ENCODE measurements around the gene ZNF829. TPM values are rescaled to one million over a fixed set of nuclear protein-coding genes. Genes with fewer than 3 reads are reported as not detected.
A peak's percentile ranks its signal among the peaks of the same experiment; 100 is the strongest.

The ZNF829 gene
- total RNA-seq (1 to 10 TPM; 4.4 to 7.8 (median 6.7) TPM), total RNA-seq (9.0 to 28.9 (median 16.9) reads per million in 29 experiments)
- 8.4 TPM for total RNA-seq (2013)

DNA sequence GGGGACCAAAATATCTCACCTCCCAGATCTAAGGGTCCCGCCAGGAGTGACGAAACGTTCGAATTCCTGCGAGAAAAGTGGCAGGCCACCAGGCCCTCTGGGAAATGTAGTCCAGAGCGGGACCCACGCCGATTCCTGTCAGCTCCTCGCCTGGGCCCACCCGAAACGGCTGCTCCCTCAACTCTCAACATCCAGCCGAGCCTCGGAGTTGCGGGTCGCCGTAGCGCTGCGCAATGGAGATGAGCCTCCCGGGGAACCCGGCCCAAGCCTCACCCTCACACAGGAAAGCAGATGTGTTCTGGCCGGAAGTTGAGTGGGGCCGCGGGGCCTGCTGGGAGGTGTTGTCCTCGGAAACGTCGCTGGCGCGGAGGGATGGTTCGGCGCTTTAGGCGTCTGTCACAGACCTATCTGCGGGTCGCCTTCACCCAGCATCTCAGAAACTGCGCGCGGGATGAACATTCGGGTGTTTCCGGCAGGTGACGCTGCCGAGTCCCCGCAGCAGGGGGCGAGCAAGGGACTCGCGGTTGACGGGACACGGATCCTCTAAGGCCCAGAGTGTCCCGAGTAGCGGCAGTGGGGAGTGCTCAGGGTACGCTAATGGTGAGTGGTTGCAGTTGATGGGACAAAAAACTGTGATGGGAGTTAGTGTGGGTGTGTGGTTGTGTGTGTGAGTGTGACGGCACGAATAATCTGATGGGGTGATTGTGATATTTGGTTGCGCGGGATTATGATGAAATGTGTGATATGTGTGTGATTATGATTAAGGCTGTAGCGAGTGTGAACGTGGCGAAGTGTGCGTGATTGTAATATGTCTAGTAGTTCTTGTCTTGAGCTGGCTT, at the start of gene ZNF829, which contains the start of gene ZNF568:
Gene ZNF829, minus strand, starts transcription at position 300 of the 839 bp plus-strand sequence. CDS start 1,124 bp downstream, outside the sequence.
Gene ZNF568, plus strand, starts transcription at position 341 of the 839 bp plus-strand sequence. CDS start 6,439 bp downstream, outside the sequence.
- CTCF ChIA-PET: interaction anchor here (0.5 to 1.0 kb wide), 4 partner anchors 66 to 537 kb away, joined by 3 to 7 read pairs (median 3); partner anchors contain the start of genes ZFP14 (in 1 of the 2) and ZNF420 (in 1 of the 2)

DNA sequence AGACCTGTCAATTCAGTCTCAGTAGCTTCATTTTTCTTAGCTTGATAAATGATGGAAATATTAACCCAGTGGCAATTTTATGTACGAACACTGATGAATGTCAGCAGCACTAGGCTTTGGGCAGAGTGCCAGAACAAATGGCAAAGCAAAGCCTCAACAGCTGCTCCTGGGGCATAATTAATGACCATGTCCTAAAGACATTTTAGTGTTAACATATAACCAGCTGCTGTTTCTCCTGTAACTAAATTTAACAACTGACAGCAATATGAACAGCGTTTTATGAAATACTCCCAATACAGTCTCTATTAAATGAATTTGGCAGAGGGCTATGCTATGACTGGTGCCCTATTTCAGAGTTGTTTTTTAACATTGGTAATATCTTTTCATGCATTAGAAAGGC, 47.2 kb upstream of the ZNF829 start:
- DNase-seq (no peak), ATAC-seq (replicated peaks in 1 of 4) (no peak)
- no peak overlapping the region for H3K4me3 Mint-ChIP-seq
- no peaks in the 10 kb centered on the region for H3K4me1 Mint-ChIP-seq
- H3K9me3 Mint-ChIP-seq: peaks cover 21 to 32% (median 24%) of the 10 kb centered on the region in 3 donors
- ChIA-PET POLR2A (no interaction called here), CTCF (no interaction called here)
- H3K27me3 Mint-ChIP-seq: no peaks in the 10 kb centered on the region
- Histone ChIP-seq H3K27me3 (replicated peaks in 1 of 2; ENCODE audit: control insufficient read depth in 2 of 2, extremely low read depth in 1 of 2, insufficient read depth in 2 of 2, low read length in 1 of 2) (no peaks in the 10 kb centered on the region), H3K27ac (ENCODE audit: low read length) (no peak overlapping the region), H3K36me3 (ENCODE audit: control insufficient read depth in 2 of 2, extremely low read depth in 1 of 2, insufficient read depth in 1 of 2, low read length in 1 of 2) (no peaks in the 10 kb centered on the region), H3K4me3 (ENCODE audit: control insufficient read depth in 1 of 2, extremely low read depth in 1 of 2, low read length in 1 of 2) (no peak overlapping the region), H3K4me1 (ENCODE audit: control insufficient read depth in 1 of 2, extremely low read depth in 1 of 2, insufficient read depth in 2 of 2, low read length in 2 of 2) (no peaks in the 10 kb centered on the region), H3K9me3 (no peaks in the 10 kb centered on the region)
- H3K36me3 Mint-ChIP-seq: peaks cover 26% of the 10 kb centered on the region
- H3K27ac Mint-ChIP-seq: no peak overlapping the region
- WGBS (ENCODE audit: insufficient coverage): 100% methylated on average over 1 of the region's 2 CpGs

More for the DNA sequence above, at the start of gene ZNF829, which contains the start of gene ZNF568:
- Histone ChIP-seq H3K27me3 (replicated peaks in 1 of 2; ENCODE audit: control insufficient read depth in 2 of 2, extremely low read depth in 1 of 2, insufficient read depth in 2 of 2, low read length in 1 of 2) (no peaks in the 10 kb centered on the region), H3K9me3 (no peaks in the 10 kb centered on the region), H3K27ac (ENCODE audit: low read length) (peak within 1 kb of the TSS; percentile 96), H3K4me1 (ENCODE audit: control insufficient read depth in 1 of 2, extremely low read depth in 1 of 2, insufficient read depth in 2 of 2, low read length in 2 of 2) (peaks cover 9 to 14% of the 10 kb centered on the region in 2 experiments), H3K36me3 (ENCODE audit: control insufficient read depth in 2 of 2, extremely low read depth in 1 of 2, insufficient read depth in 1 of 2, low read length in 1 of 2) (peaks cover 0 to 21% of the 10 kb centered on the region in 2 donors), H3K4me3 (ENCODE audit: control insufficient read depth in 1 of 2, extremely low read depth in 1 of 2, low read length in 1 of 2) (peak within 1 kb of the TSS; percentile 88 to 97)
- 1% methylated on average over 49 of the region's 57 CpGs for WGBS (ENCODE audit: insufficient coverage)
- Mint-ChIP-seq H3K27ac (peak within 1 kb of the TSS; percentile 90), H3K4me3 (peak within 1 kb of the TSS; percentile 85 to 97 (median 93)), H3K36me3 (peaks cover 70% of the 10 kb centered on the region), H3K27me3 (no peaks in the 10 kb centered on the region), H3K9me3 (peaks cover 6 to 19% (median 15%) of the 10 kb centered on the region in 3 donors), H3K4me1 (peaks cover 26 to 32% (median 32%) of the 10 kb centered on the region in 3 donors)
- DNase-seq (peak; percentile 78 to 98 (median 95)), ATAC-seq (replicated peaks in 1 of 4) (peak; percentile 95 to 96 (median 95))
- POLR2A ChIA-PET: interaction anchor here in 1 of 2 donors (0.7 kb wide), 1 partner anchor 311 kb away, joined by 3 read pairs; the partner anchor contains the start of gene ZNF382

DNA sequence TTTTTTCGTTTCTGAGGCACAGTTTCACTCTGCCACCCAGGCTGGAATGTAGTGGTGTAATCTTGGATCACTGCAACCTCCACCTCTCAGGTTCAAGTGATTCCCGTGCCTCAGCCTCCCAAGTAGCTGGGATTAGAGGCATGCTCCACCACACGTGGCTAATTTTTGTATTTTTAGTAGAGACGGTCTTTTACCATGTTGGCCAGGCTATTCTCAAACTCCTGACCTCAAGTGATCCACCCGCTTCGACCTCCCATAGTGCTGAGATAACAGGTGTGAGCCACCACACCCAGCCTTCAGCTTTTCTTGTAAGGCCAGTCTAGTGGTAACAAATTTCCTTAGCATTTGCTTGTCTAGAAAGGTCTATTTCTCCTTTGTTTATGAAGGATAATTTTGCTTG, 46.3 kb upstream of the ZNF829 start:
- Mint-ChIP-seq H3K9me3 (peaks cover 21 to 39% (median 29%) of the 10 kb centered on the region in 3 donors), H3K27ac (no peak overlapping the region), H3K4me3 (no peak overlapping the region), H3K4me1 (no peaks in the 10 kb centered on the region), H3K36me3 (peaks cover 26% of the 10 kb centered on the region), H3K27me3 (no peaks in the 10 kb centered on the region)
- Histone ChIP-seq H3K4me3 (ENCODE audit: control insufficient read depth in 1 of 2, extremely low read depth in 1 of 2, low read length in 1 of 2) (no peak overlapping the region), H3K4me1 (ENCODE audit: control insufficient read depth in 1 of 2, extremely low read depth in 1 of 2, insufficient read depth in 2 of 2, low read length in 2 of 2) (no peaks in the 10 kb centered on the region), H3K9me3 (peaks cover 2% of the 10 kb centered on the region), H3K36me3 (ENCODE audit: control insufficient read depth in 2 of 2, extremely low read depth in 1 of 2, insufficient read depth in 1 of 2, low read length in 1 of 2) (no peaks in the 10 kb centered on the region), H3K27me3 (replicated peaks in 1 of 2; ENCODE audit: control insufficient read depth in 2 of 2, extremely low read depth in 1 of 2, insufficient read depth in 2 of 2, low read length in 1 of 2) (no peaks in the 10 kb centered on the region), H3K27ac (ENCODE audit: low read length) (no peak overlapping the region)
- ChIA-PET CTCF (no interaction called here), POLR2A (no interaction called here)
- ATAC-seq (replicated peaks in 1 of 4): no peak
- WGBS (ENCODE audit: insufficient coverage): 100% methylated on average over 3 of the region's 6 CpGs
- DNase-seq: no peak

GRCh38 chr19:36950335-36951119, 34.4 kb upstream of the ZNF829 start:
- DNase-seq (no peak), ATAC-seq (replicated peaks in 1 of 4) (no peak)
- Mint-ChIP-seq H3K4me1 (no peaks in the 10 kb centered on the region), H3K27ac (no peak overlapping the region), H3K9me3 (peaks cover 20 to 47% (median 46%) of the 10 kb centered on the region in 3 donors), H3K4me3 (no peak overlapping the region), H3K36me3 (peaks cover 54% of the 10 kb centered on the region), H3K27me3 (no peaks in the 10 kb centered on the region)
- no peaks in the 10 kb centered on the region for H3K4me1 ChIP-seq (ENCODE audit: control insufficient read depth in 1 of 2, extremely low read depth in 1 of 2, insufficient read depth in 2 of 2, low read length in 2 of 2)
- WGBS (ENCODE audit: insufficient coverage): no CpG with 5 or more reads among the region's 5 CpGs
- peaks cover 33% of the 10 kb centered on the region for H3K9me3 ChIP-seq
- H3K36me3 ChIP-seq (ENCODE audit: control insufficient read depth in 2 of 2, extremely low read depth in 1 of 2, insufficient read depth in 1 of 2, low read length in 1 of 2): peaks cover 6 to 22% of the 10 kb centered on the region in 2 donors
- no peak overlapping the region for H3K27ac ChIP-seq (ENCODE audit: low read length)
- H3K4me3 ChIP-seq (ENCODE audit: control insufficient read depth in 1 of 2, extremely low read depth in 1 of 2, low read length in 1 of 2): no peak overlapping the region
- ChIA-PET POLR2A (no interaction called here), CTCF (no interaction called here)
- no peaks in the 10 kb centered on the region for H3K27me3 ChIP-seq (replicated peaks in 1 of 2; ENCODE audit: control insufficient read depth in 2 of 2, extremely low read depth in 1 of 2, insufficient read depth in 2 of 2, low read length in 1 of 2)

DNA sequence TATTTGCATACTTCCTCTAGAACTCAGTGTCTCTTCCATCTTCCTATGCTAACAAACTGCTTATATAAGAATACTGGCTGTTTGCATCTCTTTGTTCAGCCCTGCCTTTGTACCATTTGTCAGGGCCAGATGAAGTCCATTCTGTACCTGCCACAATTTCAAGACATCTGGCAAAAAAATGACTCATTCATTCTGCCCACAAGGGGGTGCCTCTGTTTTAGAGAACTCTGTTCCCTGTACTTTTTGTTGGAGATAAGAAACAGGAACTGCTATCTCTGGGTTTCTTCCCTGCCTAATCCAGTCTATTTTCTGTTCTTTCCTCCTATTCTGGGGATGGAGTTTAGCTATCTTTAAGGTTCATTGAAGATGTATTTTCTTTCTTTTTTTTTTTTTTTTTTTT, 23.1 kb upstream of the ZNF829 start:
- Mint-ChIP-seq H3K27me3 (no peaks in the 10 kb centered on the region), H3K4me3 (no peak overlapping the region), H3K9me3 (peaks cover 25 to 66% (median 52%) of the 10 kb centered on the region in 3 donors), H3K27ac (no peak overlapping the region), H3K36me3 (peaks cover 92% of the 10 kb centered on the region), H3K4me1 (no peaks in the 10 kb centered on the region)
- CTCF ChIA-PET: no interaction called here
- Histone ChIP-seq H3K4me3 (ENCODE audit: control insufficient read depth in 1 of 2, extremely low read depth in 1 of 2, low read length in 1 of 2) (no peak overlapping the region), H3K9me3 (peaks cover 8% of the 10 kb centered on the region), H3K27ac (ENCODE audit: low read length) (no peak overlapping the region), H3K4me1 (ENCODE audit: control insufficient read depth in 1 of 2, extremely low read depth in 1 of 2, insufficient read depth in 2 of 2, low read length in 2 of 2) (no peaks in the 10 kb centered on the region), H3K27me3 (replicated peaks in 1 of 2; ENCODE audit: control insufficient read depth in 2 of 2, extremely low read depth in 1 of 2, insufficient read depth in 2 of 2, low read length in 1 of 2) (no peaks in the 10 kb centered on the region), H3K36me3 (ENCODE audit: control insufficient read depth in 2 of 2, extremely low read depth in 1 of 2, insufficient read depth in 1 of 2, low read length in 1 of 2) (peaks cover 21 to 48% of the 10 kb centered on the region in 2 donors)
- no peak for ATAC-seq (replicated peaks in 1 of 4)
- DNase-seq: no peak
- POLR2A ChIA-PET: no interaction called here

DNA sequence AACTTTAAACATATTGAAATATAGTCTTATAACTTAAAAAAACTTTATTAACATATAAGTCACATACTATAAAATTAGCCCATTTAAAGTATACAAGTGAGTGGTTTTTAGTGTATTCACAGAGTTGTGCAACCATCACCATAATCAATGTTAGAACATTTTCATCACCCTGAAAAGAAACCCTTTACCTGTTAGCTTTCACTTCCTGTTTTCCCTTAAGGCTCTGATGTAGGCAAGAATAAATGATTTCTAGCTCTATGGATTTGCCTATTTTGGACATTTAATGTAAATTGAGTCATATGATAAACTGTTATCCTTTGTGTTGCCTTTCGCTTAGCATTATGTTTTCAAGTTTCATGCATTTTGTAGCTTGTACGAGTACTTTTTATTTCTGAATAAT, 15.6 kb upstream of the ZNF829 start:
- no peaks in the 10 kb centered on the region for H3K27me3 ChIP-seq (replicated peaks in 1 of 2; ENCODE audit: control insufficient read depth in 2 of 2, extremely low read depth in 1 of 2, insufficient read depth in 2 of 2, low read length in 1 of 2)
- DNase-seq: no peak
- H3K4me3 Mint-ChIP-seq: no peak overlapping the region
- H3K4me1 Mint-ChIP-seq: no peaks in the 10 kb centered on the region
- ChIA-PET POLR2A (no interaction called here), CTCF (no interaction called here)
- no peak overlapping the region for H3K27ac Mint-ChIP-seq
- peaks cover 73% of the 10 kb centered on the region for H3K36me3 Mint-ChIP-seq
- H3K9me3 ChIP-seq: peaks cover 7% of the 10 kb centered on the region
- no peaks in the 10 kb centered on the region for H3K4me1 ChIP-seq (ENCODE audit: control insufficient read depth in 1 of 2, extremely low read depth in 1 of 2, insufficient read depth in 2 of 2, low read length in 2 of 2)
- peaks cover 8 to 38% (median 36%) of the 10 kb centered on the region in 3 donors for H3K9me3 Mint-ChIP-seq
- H3K4me3 ChIP-seq (ENCODE audit: control insufficient read depth in 1 of 2, extremely low read depth in 1 of 2, low read length in 1 of 2): no peak overlapping the region
- no CpG with 5 or more reads among the region's 2 CpGs for WGBS (ENCODE audit: insufficient coverage)
- no peak for ATAC-seq (replicated peaks in 1 of 4)
- H3K27me3 Mint-ChIP-seq: no peaks in the 10 kb centered on the region
- peaks cover 1 to 7% of the 10 kb centered on the region in 2 donors for H3K36me3 ChIP-seq (ENCODE audit: control insufficient read depth in 2 of 2, extremely low read depth in 1 of 2, insufficient read depth in 1 of 2, low read length in 1 of 2)
- no peak overlapping the region for H3K27ac ChIP-seq (ENCODE audit: low read length)

All from T-cell (primary cell).